ENCODE measurements around the gene METTL14. TPM values are rescaled to one million over a fixed set of nuclear protein-coding genes. Genes with fewer than 3 reads are reported as not detected.

Gene METTL14
- total RNA-seq = 12.9 and 28.9 TPM in 2 replicates

DNA sequence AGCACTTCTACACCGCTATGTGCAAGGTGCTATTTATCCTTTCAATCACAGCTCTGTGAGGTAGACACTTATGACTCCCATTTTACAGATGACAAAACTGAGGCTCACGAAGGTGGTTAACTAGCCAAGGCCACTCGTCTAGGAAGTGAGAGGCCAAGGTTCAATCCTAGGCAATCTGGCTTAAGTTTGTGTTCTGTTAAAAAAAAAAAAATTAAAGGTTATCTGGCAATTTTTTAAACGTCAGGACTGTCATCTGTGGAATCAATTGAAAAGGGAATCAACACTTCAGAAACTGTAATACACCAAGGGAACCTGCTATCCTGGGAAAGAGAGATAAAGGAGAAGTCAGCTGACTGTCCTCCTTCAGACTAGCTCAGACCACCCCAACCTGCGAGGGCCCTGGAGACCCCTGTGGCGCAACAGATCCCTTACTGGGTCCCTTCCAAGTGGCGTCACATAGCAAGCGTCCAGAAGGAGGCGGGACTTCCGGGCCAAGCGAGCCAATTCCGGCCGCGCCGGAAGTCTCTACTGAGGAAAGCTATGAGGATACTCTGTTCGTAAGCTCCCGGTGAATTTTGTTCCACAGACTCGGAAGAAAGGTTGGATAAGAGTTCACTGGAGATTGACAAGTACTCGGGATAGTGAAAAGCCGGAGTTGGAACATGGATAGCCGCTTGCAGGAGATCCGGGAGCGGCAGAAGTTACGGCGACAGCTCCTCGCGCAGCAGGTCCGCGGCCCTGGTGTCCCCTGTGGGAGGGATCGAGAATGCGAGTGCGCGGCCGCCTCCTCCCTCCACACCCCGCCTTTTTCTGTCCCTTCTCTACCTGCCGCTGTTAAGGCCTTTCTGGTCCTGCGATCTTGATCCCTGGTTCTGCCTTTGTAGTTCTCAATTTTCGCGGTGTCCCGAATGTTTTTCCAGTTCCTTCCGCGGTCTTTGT lies at the start of gene METTL14:
Gene METTL14, plus strand, starts transcription at position 520 of the 939 bp plus-strand sequence. Its CDS starts 143 bp downstream, at position 663.

Other genes with a start within 250 kb of the METTL14 start
- 77.3 and 111 TPM in 2 replicates for gene SEC24D, start 150.7 kb downstream of the METTL14 start, total RNA-seq
- gene SYNPO2, start 203.5 kb downstream of the METTL14 start, total RNA-seq = 6.8 and 6.9 TPM in 2 replicates